Activated naive CD8-positive, alpha-beta T cell treated with anti-CD3 and anti-CD28 coated beads, Interleukin-2, amount 10 ng/mL, durations not matched to agents 7 days and 5 days (primary cell): ENCODE data around the gene DLG2. TPM values are rescaled to one million over a fixed set of nuclear protein-coding genes. Genes with fewer than 3 reads are reported as not detected.

Experiments
- ATAC-seq: fragments of 150-1000 bp; cut with Tn5 transposase; one replicate; pipeline ENCODE4 v1.10.0; 2021; ENCODE audit warnings: low read depth, moderate library complexity
- POLR2A ChIA-PET: fragments of 350-600 bp; sonication (Branson Sonifier 250); formaldehyde crosslinking; loops from one replicate; lab custom pipeline; 2021; ENCODE audit warnings: antibody characterized with exemption; lab: Charles Lee
- DNase-seq: peaks from one replicate; pipeline ENCODE4 v3.0.0; 2021
- H3K27ac Mint-ChIP-seq: one replicate; pipeline ENCODE4 v1.8.0; 2022; ENCODE audit warnings: mild to moderate bottlenecking, mixed read lengths
- H3K27me3 Mint-ChIP-seq: one replicate; pipeline ENCODE4 v1.8.0; 2022; ENCODE audit warnings: mild to moderate bottlenecking, moderate library complexity, mixed read lengths
- H3K36me3 Mint-ChIP-seq: one replicate; pipeline ENCODE4 v1.8.0; 2021; ENCODE audit warnings: mild to moderate bottlenecking, mixed read lengths
- H3K4me1 Mint-ChIP-seq: one replicate; pipeline ENCODE4 v1.8.0; 2021; ENCODE audit warnings: mixed read lengths
- H3K4me3 Mint-ChIP-seq: one replicate; pipeline ENCODE4 v1.8.0; 2022; ENCODE audit warnings: mild to moderate bottlenecking, moderate library complexity, mixed read lengths
- H3K9me3 Mint-ChIP-seq: one replicate; pipeline ENCODE4 v1.8.0; 2021; ENCODE audit warnings: mixed read lengths
- total RNA-seq, 2 experiments: library from RNA; stranded (reverse); gene quantifications; one replicate each; pipeline ENCODE4 v1.2.3, GENCODE V29; 2021

The DLG2 gene
- total RNA-seq, 2 experiments from 2014 or later = 2.6 to 3.4 TPM

DNA sequence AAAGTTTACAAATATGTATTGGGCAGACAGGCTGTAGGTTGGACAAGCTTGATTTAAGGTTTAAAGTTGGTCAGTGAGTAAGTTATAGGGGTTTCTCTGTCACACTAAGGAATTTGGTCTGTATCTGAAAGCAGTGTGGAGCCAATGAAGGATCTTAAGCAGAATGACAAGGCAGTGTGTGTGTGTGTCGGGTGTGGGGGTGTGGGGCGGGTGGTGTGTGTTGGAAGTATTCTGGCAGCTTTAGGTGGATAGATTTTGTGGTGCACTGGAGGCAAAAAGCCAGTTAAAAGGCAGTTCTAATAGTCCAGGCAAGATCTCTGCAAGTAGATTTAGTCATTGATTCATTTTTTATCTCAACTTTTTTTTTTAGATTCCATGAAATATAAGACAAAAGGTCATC, 1334.2 kb downstream of the DLG2 start:
- no peak for ATAC-seq
- Mint-ChIP-seq H3K36me3 (no peaks in the 10 kb centered on the region), H3K27me3 (no peaks in the 10 kb centered on the region), H3K9me3 (peaks cover 1% of the 10 kb centered on the region), H3K4me1 (no peaks in the 10 kb centered on the region), H3K4me3 (no peak overlapping the region), H3K27ac (no peak overlapping the region)
- POLR2A ChIA-PET = no interaction called here
- DNase-seq = no peak

DNA sequence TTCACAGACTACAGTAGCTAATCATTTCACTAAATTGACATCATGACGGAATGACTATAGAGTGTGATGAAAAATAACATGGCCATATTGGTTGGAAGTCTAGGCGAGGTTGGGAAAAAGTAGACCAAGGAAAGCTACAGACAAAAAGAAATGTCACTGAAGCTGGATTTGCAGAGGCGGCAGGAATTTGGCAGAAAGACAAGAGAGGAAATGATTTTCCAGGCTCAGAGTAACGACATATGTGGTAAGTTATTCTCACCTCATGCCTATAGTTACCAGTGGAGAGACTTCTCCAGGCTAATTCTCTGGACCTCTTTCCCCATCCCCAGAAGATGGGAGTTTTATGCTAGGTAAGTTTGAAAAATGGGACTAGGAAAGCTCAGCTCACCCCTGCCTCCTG, 1335.1 kb downstream of the DLG2 start:
- H3K9me3 Mint-ChIP-seq = peaks cover 5% of the 10 kb centered on the region
- no peaks in the 10 kb centered on the region for H3K27me3 Mint-ChIP-seq
- POLR2A ChIA-PET = no interaction called here
- no peaks in the 10 kb centered on the region for H3K36me3 Mint-ChIP-seq
- no peak overlapping the region for H3K27ac Mint-ChIP-seq
- ATAC-seq = no peak
- DNase-seq = no peak
- H3K4me1 Mint-ChIP-seq = no peaks in the 10 kb centered on the region
- no peak overlapping the region for H3K4me3 Mint-ChIP-seq

DNA sequence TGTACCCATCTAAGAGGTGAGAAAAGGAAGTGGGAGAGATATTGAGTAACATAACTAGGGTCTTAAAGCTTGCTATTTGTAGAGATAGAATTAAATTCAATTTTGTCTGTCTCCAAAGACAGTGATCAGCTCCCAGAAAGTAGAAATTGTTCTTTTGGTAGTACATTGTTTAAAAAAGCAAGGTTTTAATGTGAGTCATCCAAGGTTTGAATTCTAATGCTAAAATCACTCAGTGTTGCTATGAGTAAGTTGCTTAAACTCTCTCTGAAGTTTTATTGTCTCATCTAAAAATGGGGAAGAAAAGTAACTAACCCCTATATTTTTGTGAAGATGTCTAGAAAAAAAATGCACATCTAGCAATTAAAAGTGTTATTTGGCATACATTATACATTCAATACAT, 1336.5 kb downstream of the DLG2 start:
- Mint-ChIP-seq H3K9me3 (peaks cover 5% of the 10 kb centered on the region), H3K4me3 (no peak overlapping the region), H3K27me3 (no peaks in the 10 kb centered on the region), H3K4me1 (no peaks in the 10 kb centered on the region), H3K27ac (no peak overlapping the region), H3K36me3 (no peaks in the 10 kb centered on the region)
- ATAC-seq = no peak
- POLR2A ChIA-PET = no interaction called here
- DNase-seq = no peak

DNA sequence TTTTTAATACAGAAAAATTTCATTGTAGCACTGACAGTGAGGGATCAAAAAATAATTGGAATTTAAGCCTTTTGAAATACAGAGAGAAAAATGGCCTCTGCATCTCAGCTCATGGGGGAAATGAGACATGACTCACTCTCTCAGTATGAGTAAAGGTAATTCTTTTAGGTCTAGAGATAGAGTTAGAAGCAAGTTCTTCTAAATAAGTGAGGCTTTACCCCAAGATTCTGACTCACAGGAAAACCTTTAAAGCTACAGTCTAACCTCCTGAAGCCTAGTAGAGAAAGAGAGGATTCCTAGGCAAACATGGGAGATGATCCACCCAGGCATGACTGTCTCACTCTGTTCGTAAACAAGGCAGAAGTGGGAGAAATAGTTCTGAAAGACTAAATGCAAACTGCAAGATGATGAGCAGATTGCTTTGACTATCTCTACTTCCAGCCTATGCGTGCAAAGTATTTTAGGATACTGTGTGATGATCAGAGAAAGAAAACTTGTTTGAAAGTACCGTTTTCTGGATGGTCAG, 1337.7 kb downstream of the DLG2 start:
- no peaks in the 10 kb centered on the region for H3K27me3 Mint-ChIP-seq
- no peak overlapping the region for H3K27ac Mint-ChIP-seq
- no peaks in the 10 kb centered on the region for H3K4me1 Mint-ChIP-seq
- no peak overlapping the region for H3K4me3 Mint-ChIP-seq
- POLR2A ChIA-PET = no interaction called here
- no peak for DNase-seq
- H3K36me3 Mint-ChIP-seq = no peaks in the 10 kb centered on the region
- ATAC-seq = no peak
- peaks cover 5% of the 10 kb centered on the region for H3K9me3 Mint-ChIP-seq

- Mint-ChIP-seq H3K4me1 (no peaks in the 10 kb centered on the region), H3K27ac (no peak overlapping the region)
These were observed 1353.6 kb downstream of the DLG2 start for GRCh38 chr11:84273541-84273940.

DNA sequence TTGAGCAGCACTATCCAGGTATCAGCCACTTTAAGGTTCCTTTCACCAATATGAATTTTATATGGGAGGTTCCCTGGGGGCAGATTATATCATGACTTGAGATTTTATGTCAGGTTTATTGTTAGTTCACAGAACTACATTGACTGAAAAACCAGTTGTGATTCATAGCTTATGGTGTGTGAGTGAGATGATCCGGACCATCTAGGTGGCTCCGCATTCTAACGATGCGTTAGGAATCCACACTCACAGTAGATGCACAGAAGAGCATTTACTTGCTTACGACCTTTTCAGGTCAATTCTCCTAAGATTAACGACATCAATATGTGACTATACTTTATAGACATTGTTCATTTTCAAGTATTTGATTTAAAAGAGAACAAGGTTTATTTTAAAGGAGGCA, 1356.7 kb downstream of the DLG2 start:
- Mint-ChIP-seq H3K4me1 (no peaks in the 10 kb centered on the region), H3K9me3 (peaks cover 4% of the 10 kb centered on the region), H3K27ac (no peak overlapping the region), H3K27me3 (no peaks in the 10 kb centered on the region), H3K4me3 (no peak overlapping the region), H3K36me3 (no peaks in the 10 kb centered on the region)
- POLR2A ChIA-PET = no interaction called here
- DNase-seq (no peak), ATAC-seq (no peak)

More at GRCh38 chr11:84273541-84273940, 1353.6 kb downstream of the DLG2 start:
- H3K27me3 Mint-ChIP-seq = no peaks in the 10 kb centered on the region
- DNase-seq (no peak), ATAC-seq (no peak)
- POLR2A ChIA-PET = no interaction called here
- H3K9me3 Mint-ChIP-seq = peaks cover 9% of the 10 kb centered on the region
- no peaks in the 10 kb centered on the region for H3K36me3 Mint-ChIP-seq
- no peak overlapping the region for H3K4me3 Mint-ChIP-seq

- no peak for DNase-seq
- no peak overlapping the region for H3K4me3 Mint-ChIP-seq
- POLR2A ChIA-PET = interaction anchor here (0.6 kb wide), 1 partner anchor 12 kb away, joined by 4 read pairs; no protein-coding TSS in a partner anchor
These were observed 1363.1 kb downstream of the DLG2 start for GRCh38 chr11:84264066-84264465.

DNA sequence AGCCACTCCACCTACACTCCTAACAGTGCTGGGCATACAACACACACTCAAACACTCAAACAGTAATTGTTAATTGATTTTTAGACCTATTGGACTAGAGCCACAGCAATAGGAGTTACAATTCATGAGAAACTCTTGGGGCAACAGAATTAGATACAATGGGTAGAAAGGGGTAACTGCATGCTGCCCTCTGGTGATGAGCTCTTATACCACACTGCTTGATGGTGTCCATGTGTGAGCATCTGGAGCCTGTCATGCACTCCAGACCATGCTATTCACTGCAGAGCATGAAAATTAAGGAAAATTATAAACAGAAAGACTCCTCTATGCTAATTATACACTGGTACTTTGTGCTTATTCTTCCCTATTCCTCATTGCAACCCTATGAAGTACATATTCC, 1365.4 kb downstream of the DLG2 start:
- ATAC-seq (no peak), DNase-seq (no peak)
- H3K9me3 Mint-ChIP-seq = peaks cover 2% of the 10 kb centered on the region
- POLR2A ChIA-PET = no interaction called here
- no peaks in the 10 kb centered on the region for H3K27me3 Mint-ChIP-seq
- H3K4me3 Mint-ChIP-seq = no peak overlapping the region
- no peak overlapping the region for H3K27ac Mint-ChIP-seq
- H3K4me1 Mint-ChIP-seq = no peaks in the 10 kb centered on the region
- no peaks in the 10 kb centered on the region for H3K36me3 Mint-ChIP-seq

More at GRCh38 chr11:84264066-84264465, 1363.1 kb downstream of the DLG2 start:
- Mint-ChIP-seq H3K27me3 (no peaks in the 10 kb centered on the region), H3K9me3 (peaks cover 2% of the 10 kb centered on the region), H3K4me1 (no peaks in the 10 kb centered on the region), H3K27ac (no peak overlapping the region), H3K36me3 (no peaks in the 10 kb centered on the region)
- no peak for ATAC-seq

GRCh38 chr11:84260862-84261261, 1366.3 kb downstream of the DLG2 start:
- ATAC-seq = no peak
- no peak for DNase-seq
- no peak overlapping the region for H3K27ac Mint-ChIP-seq
- H3K27me3 Mint-ChIP-seq = no peaks in the 10 kb centered on the region
- no peak overlapping the region for H3K4me3 Mint-ChIP-seq
- H3K9me3 Mint-ChIP-seq = peaks cover 2% of the 10 kb centered on the region
- H3K36me3 Mint-ChIP-seq = no peaks in the 10 kb centered on the region
- POLR2A ChIA-PET = no interaction called here
- no peaks in the 10 kb centered on the region for H3K4me1 Mint-ChIP-seq

DNA sequence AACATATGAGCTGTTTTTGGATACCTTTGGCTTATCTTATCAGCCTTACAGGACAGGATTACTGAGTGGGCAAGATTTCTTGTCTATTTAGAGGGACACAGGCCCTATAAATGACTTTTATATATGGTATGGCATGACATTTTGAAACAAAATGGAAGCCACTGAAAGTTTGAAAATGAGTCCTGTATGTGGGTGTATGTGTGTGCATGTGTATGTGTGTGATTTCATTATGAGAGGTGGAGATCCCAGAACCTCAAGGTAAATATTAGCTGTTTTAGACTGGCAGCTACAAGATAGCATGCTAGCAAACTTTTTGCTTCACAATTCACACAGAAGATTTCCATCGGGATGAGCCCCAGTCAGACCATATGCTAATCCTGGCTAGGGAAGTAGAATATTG, 1370.5 kb downstream of the DLG2 start:
- ATAC-seq = no peak
- Mint-ChIP-seq H3K27ac (no peak overlapping the region), H3K27me3 (no peaks in the 10 kb centered on the region), H3K36me3 (no peaks in the 10 kb centered on the region), H3K9me3 (peaks cover 2% of the 10 kb centered on the region), H3K4me3 (no peak overlapping the region), H3K4me1 (no peaks in the 10 kb centered on the region)
- POLR2A ChIA-PET = no interaction called here
- no peak for DNase-seq

GRCh38 chr11:84255483-84255882, 1371.7 kb downstream of the DLG2 start:
- Mint-ChIP-seq H3K4me3 (no peak overlapping the region), H3K27ac (no peak overlapping the region), H3K36me3 (no peaks in the 10 kb centered on the region), H3K4me1 (no peaks in the 10 kb centered on the region), H3K9me3 (peaks cover 2% of the 10 kb centered on the region), H3K27me3 (no peaks in the 10 kb centered on the region)
- ATAC-seq (no peak), DNase-seq (no peak)
- POLR2A ChIA-PET = no interaction called here

- Mint-ChIP-seq H3K9me3 (peaks cover 1% of the 10 kb centered on the region), H3K27me3 (no peaks in the 10 kb centered on the region), H3K4me3 (no peak overlapping the region), H3K36me3 (no peaks in the 10 kb centered on the region), H3K27ac (no peak overlapping the region), H3K4me1 (no peaks in the 10 kb centered on the region)
- POLR2A ChIA-PET = interaction anchor here (0.7 kb wide), 1 partner anchor 13 kb away, joined by 4 read pairs; no protein-coding TSS in a partner anchor
- ATAC-seq = no peak
- DNase-seq = no peak
These were observed 1376.1 kb downstream of the DLG2 start for GRCh38 chr11:84250834-84251613.

DNA sequence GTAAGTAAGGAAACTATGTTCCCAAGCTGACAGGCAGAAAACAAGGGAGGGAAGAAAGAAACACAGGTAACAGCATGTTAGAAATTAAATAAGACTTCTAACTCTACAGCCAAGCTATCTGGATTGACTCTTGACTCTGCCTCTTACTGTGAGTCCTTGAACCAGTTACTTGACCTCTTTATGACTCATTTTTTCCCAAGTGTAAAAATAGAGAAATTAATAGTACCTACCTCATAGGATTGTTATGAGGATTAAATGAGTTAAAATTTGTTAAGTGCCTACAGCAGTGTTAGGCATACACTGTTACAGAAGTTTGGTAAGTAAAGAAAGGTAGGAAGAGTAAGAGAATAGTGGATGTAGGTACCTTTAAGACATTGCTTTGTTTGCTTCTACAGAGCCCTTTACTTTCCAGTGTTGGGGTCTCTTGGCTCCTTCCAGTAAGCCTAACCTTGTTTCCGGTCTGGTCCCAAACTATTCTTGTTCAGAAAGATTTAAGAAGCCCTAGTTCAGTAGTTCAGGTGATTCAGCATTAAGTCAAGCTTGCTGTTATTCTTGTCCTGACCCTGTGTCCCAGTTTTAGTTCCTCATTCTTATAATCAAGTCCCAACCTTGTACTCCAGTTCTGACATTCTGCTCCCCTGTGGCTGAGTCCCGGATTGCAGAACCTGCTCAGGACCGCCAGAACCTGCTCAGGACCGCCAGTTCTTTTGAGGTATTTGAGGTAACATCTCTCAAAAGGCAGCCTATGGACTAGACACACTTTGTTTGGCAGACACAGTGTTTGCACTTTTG, 1377.6 kb downstream of the DLG2 start:
- POLR2A ChIA-PET = no interaction called here
- Mint-ChIP-seq H3K27me3 (no peaks in the 10 kb centered on the region), H3K9me3 (peaks cover 1% of the 10 kb centered on the region), H3K4me3 (no peak overlapping the region), H3K36me3 (no peaks in the 10 kb centered on the region), H3K4me1 (no peaks in the 10 kb centered on the region), H3K27ac (no peak overlapping the region)
- no peak for ATAC-seq
- no peak for DNase-seq
